Activated CD4-positive, CD25-positive, alpha-beta regulatory T cell treated with anti-CD3 and anti-CD28 coated beads, Interleukin-2, amount 50 U/mL, for 24 hours (primary cell): Measurements from ENCODE around the gene HDAC8.
"Not testable (repeated sequence)": the region's sequence is repeated elsewhere in the genome, so short reads cannot be mapped to it uniquely, and the experiment has no call there.

Source experiments
- ATAC-seq, 2 donors: fragments of 150-1000 bp; cut with Tn5 transposase; one replicate each; pipeline ENCODE4 v1.10.0; 2021; ENCODE audit warnings: mild to moderate bottlenecking in 1 of 2, moderate library complexity in 1 of 2

The HDAC8 gene

GRCh38 chrX:72372735-72373134, 199.9 kb downstream of the HDAC8 start:
- no peak for ATAC-seq

DNA sequence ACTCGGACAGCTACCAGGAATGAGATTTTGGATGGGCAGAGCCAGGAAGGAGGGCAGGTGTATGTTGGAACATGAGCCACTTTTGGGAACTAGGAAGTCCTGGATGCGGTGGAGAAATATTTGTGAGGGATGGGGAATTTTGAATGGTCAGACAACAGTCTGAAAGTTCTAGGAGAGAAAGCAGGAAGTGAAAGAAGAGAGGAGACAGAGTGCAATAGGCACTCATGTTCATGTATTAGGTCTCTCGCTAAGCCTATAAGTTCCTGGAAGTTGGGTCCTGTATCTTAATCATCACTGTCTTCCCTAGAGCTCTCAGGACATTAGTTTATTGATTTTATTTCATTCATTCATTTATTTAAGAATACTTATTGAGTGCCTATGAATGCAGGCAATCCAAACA, 201.2 kb downstream of the HDAC8 start:
- ATAC-seq: no peak

DNA sequence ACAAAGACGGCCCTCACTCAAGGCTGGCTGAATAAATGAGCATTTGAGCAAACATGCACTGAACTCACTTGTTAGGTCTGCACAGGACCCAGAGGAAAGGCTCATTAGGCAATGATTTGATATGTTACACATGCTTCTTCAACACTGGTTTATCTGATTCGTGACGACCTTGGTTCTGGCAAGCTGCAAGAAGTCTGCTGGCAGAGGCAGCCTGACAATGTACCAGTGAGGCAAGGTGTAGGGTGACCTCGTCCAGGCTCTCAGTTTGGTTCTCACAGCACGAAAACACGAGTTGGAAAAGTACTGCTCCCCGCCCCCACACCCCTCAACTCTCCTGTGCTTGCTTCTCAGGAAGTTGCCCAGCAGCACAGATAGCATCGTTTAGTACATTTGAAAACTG, 203.8 kb downstream of the HDAC8 start:
- ATAC-seq: no peak

DNA sequence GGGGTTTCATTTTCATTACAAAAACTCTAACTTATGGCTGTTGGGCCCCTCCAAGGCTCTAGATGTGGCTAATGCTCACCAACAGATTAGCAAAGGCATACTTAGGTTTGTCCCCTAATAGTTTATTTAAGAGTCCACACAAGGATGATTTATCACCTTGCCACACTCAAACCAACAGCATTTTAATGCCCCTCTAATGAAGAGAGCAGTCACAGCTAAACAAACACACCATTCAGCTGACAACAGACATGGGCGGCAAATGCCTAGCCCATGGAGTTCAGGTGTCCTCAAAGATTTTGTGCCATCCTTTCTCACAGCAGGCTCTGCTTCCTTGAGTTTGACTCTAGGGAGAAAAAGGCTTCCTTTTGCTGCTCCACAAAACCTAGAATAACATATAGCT, 205.1 kb downstream of the HDAC8 start:
- ATAC-seq: no peak

GRCh38 chrX:72366701-72367454, 205.8 kb downstream of the HDAC8 start:
- no peak for ATAC-seq

- ATAC-seq: no peak
Measured at GRCh38 chrX:72366178-72366577, 206.5 kb downstream of the HDAC8 start.

DNA sequence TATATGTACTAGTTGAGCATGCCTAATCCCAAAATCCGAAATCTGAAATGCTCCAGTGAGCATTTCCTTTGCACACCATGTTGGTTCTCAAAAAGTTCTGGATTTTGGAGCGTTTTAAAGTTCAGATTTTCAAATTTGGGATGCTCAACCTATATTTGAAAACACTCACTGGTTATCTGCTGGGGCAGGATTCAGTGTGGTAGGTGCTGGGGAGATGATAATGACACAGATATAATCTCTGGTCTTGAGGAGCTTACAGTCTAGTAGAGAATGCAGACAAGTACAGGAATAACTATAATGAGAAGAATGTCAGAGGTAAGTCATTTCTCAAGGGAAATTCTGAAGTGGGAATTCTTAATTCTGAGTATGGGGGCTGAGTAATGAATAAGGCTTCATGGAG, 207.5 kb downstream of the HDAC8 start:
- no peak for ATAC-seq

DNA sequence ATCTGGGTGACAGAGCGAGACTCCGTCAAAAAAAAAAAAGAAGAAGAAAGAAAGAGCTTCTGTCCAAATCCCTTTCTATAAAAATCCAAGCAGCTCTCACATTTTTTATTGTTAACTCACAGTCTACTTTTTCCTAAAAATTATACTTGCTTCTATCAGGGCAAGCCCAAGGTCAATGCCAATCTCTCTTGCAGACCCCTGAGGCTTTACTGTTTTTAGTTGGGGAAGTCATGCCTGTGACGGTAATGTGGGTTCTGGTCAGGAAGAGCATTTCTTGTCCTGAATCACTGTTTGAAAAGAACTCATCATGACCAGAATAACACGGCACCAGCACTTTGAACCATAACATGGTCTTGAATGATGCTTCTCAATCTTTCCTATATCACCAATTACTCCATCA, 212.3 kb downstream of the HDAC8 start:
- no peak for ATAC-seq

GRCh38 chrX:72358313-72358712, 214.3 kb downstream of the HDAC8 start:
- no peak for ATAC-seq

- ATAC-seq: no peak
Measured at GRCh38 chrX:72352786-72353185, 219.9 kb downstream of the HDAC8 start.

GRCh38 chrX:72351606-72352334, 220.9 kb downstream of the HDAC8 start:
- ATAC-seq: no peak

DNA sequence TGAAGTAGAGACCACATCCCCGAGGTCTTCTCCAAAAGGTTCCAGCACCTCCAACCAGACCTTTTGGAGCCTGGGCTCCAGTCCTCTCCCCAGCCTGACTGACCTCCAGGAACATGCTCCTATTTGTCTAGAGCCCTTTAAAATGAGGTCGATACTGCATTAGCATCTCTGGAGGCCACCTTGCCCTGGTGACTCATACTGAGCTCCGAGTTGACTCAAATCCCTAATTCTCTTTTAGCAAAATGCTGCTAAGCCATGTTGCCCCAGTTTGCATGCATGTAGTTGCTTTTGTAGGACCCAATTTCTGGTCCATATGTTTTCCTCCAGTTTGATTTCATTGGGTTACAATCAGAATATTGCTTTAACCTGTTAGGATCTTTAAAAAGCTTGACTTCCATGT, 223.5 kb downstream of the HDAC8 start:
- peak; percentile 32 to 59 for ATAC-seq

DNA sequence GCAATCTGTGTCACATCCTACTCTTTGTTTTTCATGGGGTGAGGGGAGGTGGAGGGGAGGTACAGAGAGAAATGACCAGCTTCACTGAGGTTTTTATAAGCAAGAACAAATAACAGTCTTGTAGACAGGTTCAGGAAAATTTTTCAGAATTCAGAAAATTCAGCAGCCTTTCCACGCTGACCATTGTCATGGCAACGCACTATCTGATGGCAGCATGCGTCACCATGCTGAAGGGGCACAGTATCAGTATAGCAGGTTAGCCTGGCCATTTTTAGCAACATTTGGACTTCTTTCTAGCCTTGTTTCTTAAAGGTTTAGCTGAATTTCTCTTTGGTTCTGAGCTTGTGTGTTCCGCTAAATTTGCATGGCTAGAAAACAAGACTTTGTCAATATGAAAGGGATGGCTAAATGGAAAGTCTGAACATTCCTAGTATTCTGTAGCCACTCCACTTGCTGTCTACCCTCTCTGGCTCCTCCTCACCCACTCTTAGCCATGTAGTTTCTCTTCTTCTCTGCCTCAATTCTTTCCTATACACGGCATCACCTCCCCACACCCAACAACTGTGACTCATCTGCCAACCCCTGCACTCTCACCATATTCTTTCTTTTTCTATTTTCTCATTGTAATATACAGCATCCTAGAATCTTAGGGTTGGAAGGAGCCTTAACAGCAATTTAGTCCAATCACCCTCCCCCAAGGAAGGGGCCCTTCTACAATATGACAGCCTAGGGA, 224.2 kb downstream of the HDAC8 start:
- ATAC-seq: peak in 1 of 2 donors; percentile 73

DNA sequence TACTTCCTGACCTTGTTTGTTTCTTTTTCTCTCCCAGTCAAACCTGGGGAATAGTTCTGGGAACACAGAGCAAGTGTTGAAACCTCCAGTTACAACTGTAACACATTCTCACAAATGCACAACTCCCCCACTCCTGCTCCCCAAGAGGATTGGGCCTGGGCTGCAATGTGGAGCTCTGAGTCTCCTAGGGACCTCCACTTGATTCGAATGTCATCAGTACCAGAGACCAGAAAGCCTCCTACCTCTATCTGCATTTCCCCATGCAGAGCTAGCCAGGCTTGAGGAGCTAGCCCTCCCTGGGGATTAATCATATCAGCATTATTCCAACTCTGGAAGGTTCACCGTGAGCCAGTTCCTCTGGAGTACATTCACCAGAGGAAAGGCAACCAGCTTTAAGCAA, 225.3 kb downstream of the HDAC8 start:
- ATAC-seq: no peak

- ATAC-seq: no peak
Measured at GRCh38 chrX:72346302-72346949, 226.2 kb downstream of the HDAC8 start.

DNA sequence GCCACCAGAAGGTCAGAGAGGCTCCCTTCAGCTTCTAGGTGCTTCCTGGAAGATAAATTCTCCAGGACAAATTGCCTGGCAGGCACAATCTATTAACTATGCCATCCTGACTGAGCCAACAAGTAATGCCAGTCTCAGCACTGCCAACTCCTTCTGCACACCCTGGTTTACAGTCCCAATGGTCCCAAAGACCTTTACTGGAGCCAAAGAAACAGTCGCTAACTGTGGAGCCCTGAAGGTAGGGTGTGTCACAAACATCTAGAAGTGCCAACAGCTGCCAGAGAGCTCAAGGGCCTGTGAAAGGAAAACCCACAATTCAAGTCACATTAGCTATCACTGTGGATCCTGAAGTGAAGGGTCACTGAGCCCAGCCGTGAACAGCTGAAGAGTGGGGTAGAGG, 232.0 kb downstream of the HDAC8 start:
- ATAC-seq: no peak

- no peak for ATAC-seq
Measured at GRCh38 chrX:72340041-72340440, 232.6 kb downstream of the HDAC8 start.

DNA sequence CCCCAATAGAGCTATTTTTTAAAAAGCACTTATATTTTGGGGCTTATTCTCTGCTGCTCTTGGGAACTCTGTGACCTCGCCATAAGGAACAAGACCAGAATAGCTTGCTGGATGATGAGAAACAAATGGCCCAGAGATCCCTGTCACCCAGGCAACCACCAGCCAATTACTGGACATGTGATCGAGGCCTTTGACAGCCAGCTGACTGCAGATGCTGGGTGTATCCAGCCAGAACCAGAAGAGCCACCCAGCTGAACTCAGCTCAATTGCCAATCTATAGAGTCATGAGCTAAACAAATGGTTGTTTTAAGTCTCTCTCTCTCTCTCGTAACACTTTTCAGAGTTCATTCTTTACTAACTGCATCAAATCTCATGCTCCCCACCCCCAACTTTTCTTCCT, 242.5 kb downstream of the HDAC8 start:
- ATAC-seq: no peak

DNA sequence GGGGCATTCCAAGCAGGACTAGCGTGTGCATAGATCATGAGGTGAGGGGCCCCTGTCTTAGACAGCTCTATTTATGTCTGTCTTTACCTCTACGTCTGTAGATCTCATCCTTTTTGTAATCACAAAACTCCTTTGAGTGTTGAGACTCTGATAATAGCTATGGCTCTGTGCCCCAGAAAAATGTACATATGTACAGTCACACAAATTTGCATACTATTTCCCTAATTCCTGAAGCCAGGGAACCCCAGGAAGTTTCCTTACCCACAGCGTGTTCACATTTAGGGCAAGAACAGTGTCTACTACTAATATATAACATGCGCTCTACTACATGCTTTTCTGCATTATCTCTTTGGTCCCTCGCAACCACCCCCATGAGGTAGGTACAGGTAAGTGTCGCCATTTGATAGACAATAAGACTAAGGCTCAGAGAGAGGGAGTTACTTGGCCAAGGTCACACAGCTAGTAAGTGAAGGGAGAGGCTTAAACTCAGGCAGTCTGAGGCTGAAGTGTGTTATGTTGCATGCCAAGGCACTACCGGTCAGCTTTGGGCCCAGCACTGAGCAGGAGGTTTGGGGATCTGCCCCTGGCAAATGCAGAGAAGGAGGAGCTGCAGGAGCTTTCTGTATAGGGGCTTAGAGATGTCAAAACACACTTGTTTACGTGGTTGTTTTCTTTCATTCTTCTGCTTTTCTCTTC, 245.9 kb downstream of the HDAC8 start:
- ATAC-seq: no peak

DNA sequence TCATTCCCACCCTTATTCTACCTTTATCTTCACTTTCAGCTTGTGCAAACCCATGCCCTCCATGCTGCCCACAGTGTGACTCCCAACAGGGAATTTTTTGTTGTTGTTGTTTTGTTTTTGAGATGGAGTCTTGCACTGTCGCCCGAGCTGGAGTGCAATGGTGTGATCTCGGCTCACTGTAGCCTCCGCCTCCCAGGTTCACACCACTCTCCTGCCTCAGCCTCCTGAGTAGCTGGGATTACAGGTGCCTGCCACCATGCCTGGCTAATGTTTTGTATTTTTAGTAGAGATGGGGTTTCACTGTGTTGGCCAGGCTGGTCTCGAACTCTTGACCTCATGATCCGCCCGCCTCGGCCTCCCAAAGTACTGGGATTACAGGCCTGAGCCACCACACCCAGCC, 253.0 kb downstream of the HDAC8 start:
- not testable (repeated sequence) for ATAC-seq

- no peak for ATAC-seq
Measured at GRCh38 chrX:72317139-72317538, 255.5 kb downstream of the HDAC8 start.

DNA sequence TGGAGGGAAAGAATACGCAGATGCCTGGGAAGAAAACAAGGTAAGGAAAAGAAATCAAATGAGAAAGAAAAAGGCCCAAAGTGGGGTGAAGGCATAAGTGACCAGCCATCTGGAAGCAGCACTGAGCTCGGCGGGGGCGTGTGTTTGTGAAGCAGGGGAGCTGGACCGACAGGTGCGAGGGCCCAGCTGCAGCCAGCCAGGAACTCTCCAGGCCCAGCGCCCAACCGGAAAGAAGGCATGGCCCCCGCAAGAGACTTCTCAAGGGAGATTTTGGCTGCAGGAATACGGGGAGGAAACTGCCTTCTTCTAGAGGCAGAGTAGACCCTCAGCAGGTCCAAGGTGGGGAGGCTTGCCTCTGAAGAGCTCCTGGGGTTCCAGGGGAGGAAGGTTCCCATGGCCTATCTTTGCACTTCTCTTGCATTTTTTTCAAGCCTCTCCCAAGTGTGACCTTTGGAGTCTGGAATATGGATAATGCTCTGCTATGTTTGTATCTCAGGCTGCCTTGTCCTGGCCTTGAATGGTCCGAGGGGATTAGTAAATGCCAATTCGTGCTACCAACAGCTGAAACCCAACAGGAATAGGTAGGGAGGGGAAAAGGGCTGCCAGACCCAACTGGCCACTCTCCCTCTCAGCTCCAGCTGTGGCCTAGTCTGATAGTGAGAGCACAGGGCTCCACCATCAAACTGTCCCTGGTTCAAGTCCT, 256.1 kb downstream of the HDAC8 start:
- ATAC-seq: no peak
